Measurements from ENCODE around the gene CYP4F2. TPM values are rescaled to one million over a fixed set of nuclear protein-coding genes. Genes with fewer than 3 reads are reported as not detected.

CYP4F2 gene
- total and polyA plus RNA-seq, 2 donors (not counting 1 experiment from before 2014, with no cell fraction given), result not detected

DNA sequence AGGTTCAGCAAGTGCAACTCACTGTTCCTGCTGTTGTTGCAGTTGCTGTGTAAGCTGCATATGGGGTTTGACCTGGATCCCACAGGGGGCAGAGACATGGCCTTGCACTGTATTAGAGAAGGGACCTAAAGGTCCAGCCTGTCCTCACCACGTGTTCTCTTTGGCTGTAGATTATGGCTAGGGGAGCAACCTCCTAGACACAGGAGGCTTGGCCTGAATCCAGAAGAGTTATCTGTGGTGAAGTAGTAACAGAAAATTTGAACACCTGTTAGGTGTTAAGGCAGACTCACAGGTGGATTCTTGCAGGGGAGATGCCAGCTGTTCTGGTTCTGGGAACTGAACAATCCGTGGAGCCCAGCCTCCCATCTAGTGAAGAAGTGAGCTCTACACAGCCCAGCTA lies 39.9 kb upstream of the CYP4F2 start:
- no peak for DNase-seq (ENCODE audit: low read depth in 2 of 2)
- Histone ChIP-seq H3K27me3 (ENCODE audit: control insufficient read depth, insufficient read depth, low read length) (no peaks in the 10 kb centered on the region), H3K36me3 (ENCODE audit: control insufficient read depth, insufficient read depth, low read length) (no peaks in the 10 kb centered on the region)

DNA sequence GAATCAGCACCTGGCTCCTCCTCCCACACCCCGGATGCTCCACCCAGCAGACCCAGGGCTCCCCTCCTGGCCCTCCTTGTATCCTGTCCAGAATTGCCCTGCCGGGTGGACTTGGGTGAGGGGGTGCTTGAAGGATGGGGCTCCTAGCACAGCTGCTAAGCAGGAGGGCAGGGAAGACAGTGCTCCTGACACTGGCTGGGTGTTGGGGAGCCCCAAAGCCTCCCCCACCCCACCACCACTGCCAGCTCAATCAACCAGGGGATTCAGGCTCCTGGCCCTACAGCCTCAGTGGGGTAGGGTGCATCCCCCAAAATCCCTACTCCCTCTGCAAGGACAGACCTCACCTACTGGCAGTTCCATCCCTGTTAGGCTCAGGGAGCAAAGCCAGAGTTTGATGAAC lies 39.1 kb upstream of the CYP4F2 start:
- Histone ChIP-seq H3K4me1 (ENCODE audit: control insufficient read depth, extremely low read depth, insufficient read depth, low read length) (no peaks in the 10 kb centered on the region), H2AFZ (ENCODE audit: low read length) (no peak overlapping the region), H3K9ac (ENCODE audit: insufficient read depth, low read length) (no peak overlapping the region), H4K20me1 (ENCODE audit: control insufficient read depth, extremely low read depth, insufficient read depth, low read length) (no peaks in the 10 kb centered on the region), H3K27me3 (ENCODE audit: control insufficient read depth, insufficient read depth, low read length) (no peaks in the 10 kb centered on the region), H3K4me2 (ENCODE audit: extremely low read depth, insufficient read depth, low read length) (no peak overlapping the region), H3K79me2 (ENCODE audit: control insufficient read depth, insufficient read depth, low read length) (no peaks in the 10 kb centered on the region), H3K4me3 (replicated peaks in 1 of 4; ENCODE audit: control extremely low read depth in 1 of 4, insufficient read depth in 1 of 4, low read depth in 3 of 4, low read length in 4 of 4) (no peak overlapping the region), H3K36me3 (ENCODE audit: control insufficient read depth, insufficient read depth, low read length) (no peaks in the 10 kb centered on the region), H3K27ac (ENCODE audit: insufficient read depth, low read length) (no peak overlapping the region), H3K9me3 (ENCODE audit: control insufficient read depth, insufficient read depth, low read depth, low read length) (no peaks in the 10 kb centered on the region)
- DNase-seq (ENCODE audit: low read depth in 2 of 2), result no peak
- TF ChIP-seq EZH2 (IDR thresholded peaks at IDR 0.05; ENCODE audit: low read length, missing control alignments), result no peak
- TF ChIP-seq, protein P1, sequence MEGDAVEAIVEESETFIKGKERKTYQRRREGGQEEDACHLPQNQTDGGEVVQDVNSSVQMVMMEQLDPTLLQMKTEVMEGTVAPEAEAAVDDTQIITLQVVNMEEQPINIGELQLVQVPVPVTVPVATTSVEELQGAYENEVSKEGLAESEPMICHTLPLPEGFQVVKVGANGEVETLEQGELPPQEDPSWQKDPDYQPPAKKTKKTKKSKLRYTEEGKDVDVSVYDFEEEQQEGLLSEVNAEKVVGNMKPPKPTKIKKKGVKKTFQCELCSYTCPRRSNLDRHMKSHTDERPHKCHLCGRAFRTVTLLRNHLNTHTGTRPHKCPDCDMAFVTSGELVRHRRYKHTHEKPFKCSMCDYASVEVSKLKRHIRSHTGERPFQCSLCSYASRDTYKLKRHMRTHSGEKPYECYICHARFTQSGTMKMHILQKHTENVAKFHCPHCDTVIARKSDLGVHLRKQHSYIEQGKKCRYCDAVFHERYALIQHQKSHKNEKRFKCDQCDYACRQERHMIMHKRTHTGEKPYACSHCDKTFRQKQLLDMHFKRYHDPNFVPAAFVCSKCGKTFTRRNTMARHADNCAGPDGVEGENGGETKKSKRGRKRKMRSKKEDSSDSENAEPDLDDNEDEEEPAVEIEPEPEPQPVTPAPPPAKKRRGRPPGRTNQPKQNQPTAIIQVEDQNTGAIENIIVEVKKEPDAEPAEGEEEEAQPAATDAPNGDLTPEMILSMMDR (conservative IDR thresholded peaks at IDR 0.05 in 1 of 2, IDR thresholded peaks at IDR 0.05 in 1 of 2; ENCODE audit: low read depth in 1 of 2, low read length in 2 of 2), result no peak

More for the DNA sequence above, 39.9 kb upstream of the CYP4F2 start:
- H4K20me1 ChIP-seq (ENCODE audit: control insufficient read depth, extremely low read depth, insufficient read depth, low read length), result no peaks in the 10 kb centered on the region
- no peak overlapping the region for H3K4me2 ChIP-seq (ENCODE audit: extremely low read depth, insufficient read depth, low read length)
- no peak overlapping the region for H3K9ac ChIP-seq (ENCODE audit: insufficient read depth, low read length)
- no peaks in the 10 kb centered on the region for H3K9me3 ChIP-seq (ENCODE audit: control insufficient read depth, insufficient read depth, low read depth, low read length)
- H3K27ac ChIP-seq (ENCODE audit: insufficient read depth, low read length), result no peak overlapping the region
- H3K4me3 ChIP-seq (replicated peaks in 1 of 4; ENCODE audit: control extremely low read depth in 1 of 4, insufficient read depth in 1 of 4, low read depth in 3 of 4, low read length in 4 of 4), result no peak overlapping the region
- no peak for TF ChIP-seq EZH2 (IDR thresholded peaks at IDR 0.05; ENCODE audit: low read length, missing control alignments)
- TF ChIP-seq, protein P1 (conservative IDR thresholded peaks at IDR 0.05 in 1 of 2, IDR thresholded peaks at IDR 0.05 in 1 of 2; ENCODE audit: low read depth in 1 of 2, low read length in 2 of 2), result no peak
- H3K79me2 ChIP-seq (ENCODE audit: control insufficient read depth, insufficient read depth, low read length), result no peaks in the 10 kb centered on the region
- H3K4me1 ChIP-seq (ENCODE audit: control insufficient read depth, extremely low read depth, insufficient read depth, low read length), result no peaks in the 10 kb centered on the region
- H2AFZ ChIP-seq (ENCODE audit: low read length), result no peak overlapping the region

DNA sequence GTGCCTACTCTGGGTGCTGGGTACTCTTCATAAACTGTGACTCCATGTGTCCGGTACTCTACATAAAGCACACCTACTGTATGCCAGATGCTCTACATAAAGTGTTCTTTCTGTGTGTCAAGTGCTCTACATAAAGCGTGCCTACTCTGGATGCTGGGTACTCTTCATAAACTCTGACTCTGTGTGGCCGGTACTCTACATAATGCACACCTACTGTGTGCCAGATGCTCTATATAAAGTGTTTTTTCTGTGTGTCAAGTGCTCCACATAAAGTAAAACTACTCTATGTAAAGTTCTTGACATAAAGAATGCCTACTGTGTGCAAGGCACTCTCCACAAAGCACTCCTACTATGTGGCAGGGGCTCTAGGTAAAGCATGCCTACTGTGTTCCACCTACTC lies 38.3 kb upstream of the CYP4F2 start:
- no peaks in the 10 kb centered on the region for H3K9me3 ChIP-seq (ENCODE audit: control insufficient read depth, insufficient read depth, low read depth, low read length)
- no peaks in the 10 kb centered on the region for H3K27me3 ChIP-seq (ENCODE audit: control insufficient read depth, insufficient read depth, low read length)
- no peak overlapping the region for H3K27ac ChIP-seq (ENCODE audit: insufficient read depth, low read length)
- H3K4me1 ChIP-seq (ENCODE audit: control insufficient read depth, extremely low read depth, insufficient read depth, low read length), result no peaks in the 10 kb centered on the region
- H4K20me1 ChIP-seq (ENCODE audit: control insufficient read depth, extremely low read depth, insufficient read depth, low read length), result no peaks in the 10 kb centered on the region
- no peaks in the 10 kb centered on the region for H3K79me2 ChIP-seq (ENCODE audit: control insufficient read depth, insufficient read depth, low read length)
- no peak overlapping the region for H3K9ac ChIP-seq (ENCODE audit: insufficient read depth, low read length)
- no peaks in the 10 kb centered on the region for H3K36me3 ChIP-seq (ENCODE audit: control insufficient read depth, insufficient read depth, low read length)
- no peak overlapping the region for H3K4me3 ChIP-seq (replicated peaks in 1 of 4; ENCODE audit: control extremely low read depth in 1 of 4, insufficient read depth in 1 of 4, low read depth in 3 of 4, low read length in 4 of 4)
- DNase-seq (ENCODE audit: low read depth in 2 of 2), result no peak
- no peak overlapping the region for H2AFZ ChIP-seq (ENCODE audit: low read length)
- TF ChIP-seq, protein P1 (conservative IDR thresholded peaks at IDR 0.05 in 1 of 2, IDR thresholded peaks at IDR 0.05 in 1 of 2; ENCODE audit: low read depth in 1 of 2, low read length in 2 of 2), result no peak
- no peak for TF ChIP-seq EZH2 (IDR thresholded peaks at IDR 0.05; ENCODE audit: low read length, missing control alignments)
- H3K4me2 ChIP-seq (ENCODE audit: extremely low read depth, insufficient read depth, low read length), result no peak overlapping the region
